ENCODE data around the gene RASSF5. TPM values are rescaled to one million over a fixed set of nuclear protein-coding genes. Genes with fewer than 3 reads are reported as not detected.

The RASSF5 gene
- total and polyA plus RNA-seq, 10 of the 15 experiments (the other 5 are each of a cell fraction or from before 2014, with no cell fraction given): 14.0 to 89.6 (median 68.9) TPM

- Histone ChIP-seq H3K9ac (ENCODE audit: control insufficient read depth, insufficient read depth, low read length) (no peak overlapping the region), H4K20me1 (ENCODE audit: control insufficient read depth, insufficient read depth) (peaks cover 4% of the 10 kb centered on the region; the same call in 1 of the 2 replicates), H3K27ac (ENCODE audit: control insufficient read depth, insufficient read depth) (no peak overlapping the region), H3K4me1 (ENCODE audit: control insufficient read depth, insufficient read depth, low read length) (peaks cover 8% of the 10 kb centered on the region), H3K4me3 (no peak overlapping the region), H3K79me2 (ENCODE audit: control insufficient read depth, insufficient read depth, low read length) (peaks cover 10% of the 10 kb centered on the region), H3K9me3 (replicated peaks; ENCODE audit: control insufficient read depth, insufficient read depth, low read length) (no peaks in the 10 kb centered on the region), H3K36me3 (ENCODE audit: control insufficient read depth in 2 of 2, insufficient read depth in 2 of 2, low read length in 1 of 2) (peaks cover 45 to 63% of the 10 kb centered on the region in 2 experiments; a peak in 3 of 4 replicates), H2AFZ (ENCODE audit: control insufficient read depth, low read depth, low read length) (no peak overlapping the region), H3K4me2 (ENCODE audit: control insufficient read depth, insufficient read depth) (no peak overlapping the region), H3K27me3 (replicated peaks in 1 of 2; ENCODE audit: control insufficient read depth in 2 of 2, insufficient read depth in 2 of 2, low read length in 1 of 2) (no peaks in the 10 kb centered on the region)
- CTCF ChIA-PET: interaction anchor here (0.6 to 15.7 kb wide), 16 partner anchors 23 to 127 kb away, joined by 3 to 440 read pairs (median 4); partner anchors contain the start of gene EIF2D
- ATAC-seq (no peak), DNase-seq (ENCODE audit: low read depth, low spot score) (no peak), FAIRE-seq (no peak)
- in situ Hi-C loops (cut with MboI): no loop called here
- TF ChIP-seq IRF5 (IDR thresholded peaks at IDR 0.05; ENCODE audit: borderline replicate concordance) (no peak), SMARCA5 (IDR thresholded peaks at IDR 0.05) (no peak), RAD51 (IDR thresholded peaks at IDR 0.05) (no peak)
- TF ChIP-seq, protein P1, sequence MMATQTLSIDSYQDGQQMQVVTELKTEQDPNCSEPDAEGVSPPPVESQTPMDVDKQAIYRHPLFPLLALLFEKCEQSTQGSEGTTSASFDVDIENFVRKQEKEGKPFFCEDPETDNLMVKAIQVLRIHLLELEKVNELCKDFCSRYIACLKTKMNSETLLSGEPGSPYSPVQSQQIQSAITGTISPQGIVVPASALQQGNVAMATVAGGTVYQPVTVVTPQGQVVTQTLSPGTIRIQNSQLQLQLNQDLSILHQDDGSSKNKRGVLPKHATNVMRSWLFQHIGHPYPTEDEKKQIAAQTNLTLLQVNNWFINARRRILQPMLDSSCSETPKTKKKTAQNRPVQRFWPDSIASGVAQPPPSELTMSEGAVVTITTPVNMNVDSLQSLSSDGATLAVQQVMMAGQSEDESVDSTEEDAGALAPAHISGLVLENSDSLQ (IDR thresholded peaks at IDR 0.05): no peak
- 67% methylated on average over 13 of the region's 13 CpGs for WGBS (ENCODE audit: insufficient coverage, insufficient replicate concordance, low lambda C conversion rate, missing lambda C conversion rate)
- RAD21 ChIA-PET (ENCODE audit: unreplicated experiment): interaction anchor here (0.8 to 2.3 kb wide), 6 partner anchors 41 to 107 kb away, joined by 3 to 14 read pairs (median 4); no protein-coding TSS in a partner anchor
- SMC1A ChIA-PET (ENCODE audit: uncharacterized antibody, unreplicated experiment): interaction anchor here (0.9 to 15.4 kb wide), 8 partner anchors 10 to 110 kb away, joined by 3 to 476 read pairs (median 12); no protein-coding TSS in a partner anchor
- BruUV-seq (replicated peaks): no TSS peak
- POLR2A ChIA-PET: interaction anchor here (1.2 to 2.0 kb wide), 3 partner anchors 9 to 41 kb away, joined by 3 to 6 read pairs (median 5); no protein-coding TSS in a partner anchor
- intact Hi-C loops (cut with micrococcal nuclease; ENCODE audit: unreplicated experiment): no loop called here
These were observed 79.4 kb downstream of the RASSF5 start for GRCh38 chr1:206586501-206587445.
